HepG2 (cell line): ENCODE measurements around the gene CD81. TPM values are rescaled to one million over a fixed set of nuclear protein-coding genes. Genes with fewer than 3 reads are reported as not detected.

ENCODE experiments used
- ATAC-seq: fragments of 200-7000 bp; cut with Tn5 transposase; 3 replicates; pipeline ENCODE4 v1.9.1; 2020; ENCODE audit warnings: mild to moderate bottlenecking, moderate library complexity
- BruUV-seq: library from RNA; stranded (reverse); fragments of 400-500 nt; replicated peaks from 2 replicates; lab custom pipeline; 2021; lab: Mats Ljungman, UMichigan
- CTCF ChIA-PET: fragments of 300-600 bp; formaldehyde crosslinking; extraction: SDS; loops from one replicate; lab custom pipeline; 2021; ENCODE audit warnings: low total read pairs, inconsistent platforms, low intra/inter-chr PET ratio; lab: Yijun Ruan, JAX
- POLR2A ChIA-PET: fragments of 350-600 bp; sonication (Branson Sonifier 250); formaldehyde crosslinking; loops from one replicate; lab custom pipeline; 2020; ENCODE audit warnings: antibody characterized with exemption, inconsistent platforms; lab: Yijun Ruan, JAX
- DNase-seq: peaks from one replicate; pipeline ENCODE4 v3.0.0-alpha.2; 2015; ENCODE audit warnings: low spot score
- FAIRE-seq: peaks from 3 replicates; lab custom pipeline; 2011; peaks lifted over from hg19 to GRCh38; lab: Jason Lieb, UNC
- H2AFZ ChIP-seq: one replicate; pipeline ENCODE4 v1.6.1; 2011; ENCODE audit warnings: low read length, inconsistent platforms
- H3K27ac ChIP-seq: fragments of 300-600 bp; 3 replicates; pipeline ENCODE4 v1.8.0; 2011; ENCODE audit warnings: mixed run types, mild to moderate bottlenecking, mixed read lengths, low read length, inconsistent platforms; ENCODE audit not compliant: insufficient read depth; ENCODE audit errors: extremely low read length
- H3K27me3 ChIP-seq, 2 experiments: fragments of 200-600 bp in 1 of 2; 2 replicates in 1 of 2; 3 replicates in 1 of 2; pipeline versions ENCODE4 v1.6.0 to v1.8.0; 2011; ENCODE audit warnings: low read length in 2 of 2, mild to moderate bottlenecking in 2 of 2, moderate library complexity in 2 of 2, inconsistent platforms in 1 of 2; ENCODE audit not compliant: insufficient read depth in 2 of 2, control insufficient read depth in 1 of 2
- H3K36me3 ChIP-seq, 2 experiments: fragments of 200-600 bp in 1 of 2; replicated peaks in 1 of 2; 2 replicates in 1 of 2; 3 replicates in 1 of 2; pipeline versions ENCODE4 v1.5.1 to v1.8.0; 2011; ENCODE audit warnings: low read length in 2 of 2, inconsistent platforms in 1 of 2; ENCODE audit not compliant: insufficient read depth in 2 of 2, control insufficient read depth in 1 of 2
- H3K4me1 ChIP-seq: 2 replicates; pipeline ENCODE4 v1.5.1; 2012; ENCODE audit warnings: low read length, inconsistent platforms; ENCODE audit not compliant: insufficient read depth
- H3K4me2 ChIP-seq: 2 replicates; pipeline ENCODE4 v1.6.0; 2011; ENCODE audit warnings: low read depth, low read length, inconsistent platforms
- H3K4me3 ChIP-seq, 3 experiments: fragments of 200-600 bp in 1 of 3; sonication (generic), shearing (Covaris generic) in 1 of 3; replicated peaks in 1 of 3; 2 replicates each; pipeline ENCODE4 v1.5.1; 2011 to 2016; ENCODE audit warnings: low read length in 3 of 3, inconsistent platforms in 2 of 3, low read depth in 2 of 3, mild to moderate bottlenecking in 2 of 3, control low read depth in 1 of 3, mixed read lengths in 1 of 3; ENCODE audit not compliant: insufficient read depth in 1 of 3
- H3K79me2 ChIP-seq: one replicate; pipeline ENCODE4 v1.6.1; 2011; ENCODE audit warnings: low read length, inconsistent platforms; ENCODE audit not compliant: insufficient read depth
- H3K9ac ChIP-seq: 2 replicates; pipeline ENCODE4 v1.6.0; 2011; ENCODE audit warnings: mild to moderate bottlenecking, low read depth, low read length, inconsistent platforms; ENCODE audit not compliant: insufficient read depth
- H3K9me3 ChIP-seq: 2 replicates; pipeline ENCODE4 v1.5.1; 2012; ENCODE audit warnings: mild to moderate bottlenecking, low read length
- H4K20me1 ChIP-seq: 2 replicates; pipeline ENCODE4 v1.6.0; 2011; ENCODE audit warnings: inconsistent platforms, mild to moderate bottlenecking, low read length, moderate library complexity; ENCODE audit not compliant: insufficient read depth
- KLF12 ChIP-seq: sonication (generic); formaldehyde crosslinking; IDR thresholded peaks from 2 replicates; pipeline ENCODE4 v1.4.0; 2020; ENCODE audit warnings: missing genetic modification reagents, borderline replicate concordance
- SAFB2 ChIP-seq: sonication (generic); formaldehyde crosslinking; IDR thresholded peaks from 2 replicates; pipeline ENCODE4 v1.5.1; 2020; ENCODE audit warnings: missing genetic modification reagents, low read depth, mild to moderate bottlenecking, borderline replicate concordance
- ZNF256 ChIP-seq: sonication (generic); formaldehyde crosslinking; conservative IDR thresholded peaks from 2 replicates; pipeline ENCODE4 v1.4.0; 2020; ENCODE audit warnings: missing genetic modification reagents
- WGBS: methylation state at CpG from one replicate; pipeline ENCODE4 v1.1.6; 2017; ENCODE audit warnings: low lambda C conversion rate; 5-methylcytosine and 5-hydroxymethylcytosine counted together
- in situ Hi-C: cut with HindIII; loops from 2 replicates; pipeline ENCODE4 v1.10.0; 2017; ENCODE audit warnings: low pct_unique_long_range_greater_than_20kb; ENCODE audit not compliant: extremely low pct_ligation_motif_present
- intact Hi-C: fragments of 100-400 bp; cut with micrococcal nuclease; formaldehyde crosslinking; loops from one replicate; pipeline ENCODE4 v1.10.0; 2022; ENCODE audit not compliant: unreplicated experiment
- polyA plus RNA-seq, 8 experiments: library from polyadenylated mRNA; depleted of rRNA in 3 of 8; stranded (reverse) in 7 of 8; unstranded in 1 of 8; fragments of >200 nt; fragmentation: Illumina TruSeq in 4 of 8; extraction: Trizol in 4 of 8; gene quantifications; 2 replicates each; pipeline versions ENCODE4 v1.2.1 to v1.2.3, GENCODE V29; 2011 to 2016; ENCODE audit warnings: low read depth in 4 of 8, missing spikeins in 1 of 8, mixed read lengths in 1 of 8; ENCODE audit not compliant: insufficient read depth in 1 of 8
- total RNA-seq, 5 experiments: library from RNA; depleted of rRNA; stranded (reverse); fragments of >200 nt; fragmentation: Illumina TruSeq; extraction: Trizol; gene quantifications; 2 replicates each; pipeline ENCODE4 v1.2.3, GENCODE V29; 2016; ENCODE audit warnings: low read depth in 1 of 5
- TF ChIP-seq, protein P1 (sequence below): sonication (generic); formaldehyde crosslinking; conservative IDR thresholded peaks from 2 replicates; pipeline ENCODE4 v1.5.0; 2020; ENCODE audit warnings: missing genetic modification reagents

Gene CD81
- total and polyA plus RNA-seq, 2 of the 13 experiments (the other 11 are each of a cell fraction or from before 2014, with no cell fraction given), result not detected

DNA sequence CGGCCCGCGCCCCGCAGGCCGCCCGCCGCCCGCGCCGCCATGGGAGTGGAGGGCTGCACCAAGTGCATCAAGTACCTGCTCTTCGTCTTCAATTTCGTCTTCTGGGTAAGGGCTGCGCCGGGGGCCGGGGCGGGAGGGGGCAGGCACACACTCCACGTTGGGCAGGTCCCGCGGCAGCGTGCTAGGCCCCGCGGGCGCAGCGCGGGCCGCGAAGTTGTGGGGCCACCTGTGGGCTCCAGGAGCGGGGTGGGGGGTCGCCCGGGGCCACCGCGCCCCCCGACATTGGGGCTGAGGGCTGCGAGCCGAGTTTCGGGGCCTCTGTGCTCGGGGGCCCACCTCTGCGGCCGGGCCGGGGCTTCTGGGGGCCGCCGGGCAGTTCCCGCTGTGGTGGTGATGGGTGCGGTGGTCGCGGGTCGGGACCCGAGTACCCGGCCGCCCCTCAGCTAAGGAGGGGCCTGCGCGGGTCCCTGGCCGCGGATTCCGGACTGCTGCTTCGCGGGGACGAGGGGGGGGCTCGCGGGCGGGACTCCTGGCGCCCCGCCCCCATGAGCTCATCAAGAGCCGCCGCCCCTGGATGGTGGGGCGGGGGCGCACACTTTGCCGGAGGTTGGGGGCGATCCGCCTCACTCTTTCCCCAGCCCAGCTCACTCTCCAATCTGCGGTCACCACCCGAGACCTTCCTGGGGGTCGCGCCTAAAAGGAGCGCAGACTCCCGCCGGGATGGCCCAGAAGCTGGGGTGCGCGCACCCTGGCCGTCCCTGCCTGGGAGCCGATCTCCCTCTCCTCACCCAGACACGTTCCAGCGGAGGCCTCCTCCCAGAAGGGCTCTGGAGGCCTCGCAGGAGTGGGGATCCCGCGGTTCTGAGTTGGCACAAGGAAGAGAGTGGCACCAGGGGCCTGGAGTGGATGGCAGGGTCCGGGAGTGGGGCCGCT, 667 bp downstream of the CD81 start:
- Histone ChIP-seq H2AFZ (no peak overlapping the region), H3K79me2 (no peaks in the 10 kb centered on the region), H4K20me1 (no peaks in the 10 kb centered on the region), H3K9me3 (no peaks in the 10 kb centered on the region), H3K27ac (no peak overlapping the region)
- CTCF ChIA-PET, result no interaction called here
- DNase-seq (no peak), ATAC-seq (no peak)
- BruUV-seq, result no TSS peak
- intact Hi-C loops, result no loop called here
- TF ChIP-seq, protein P1, sequence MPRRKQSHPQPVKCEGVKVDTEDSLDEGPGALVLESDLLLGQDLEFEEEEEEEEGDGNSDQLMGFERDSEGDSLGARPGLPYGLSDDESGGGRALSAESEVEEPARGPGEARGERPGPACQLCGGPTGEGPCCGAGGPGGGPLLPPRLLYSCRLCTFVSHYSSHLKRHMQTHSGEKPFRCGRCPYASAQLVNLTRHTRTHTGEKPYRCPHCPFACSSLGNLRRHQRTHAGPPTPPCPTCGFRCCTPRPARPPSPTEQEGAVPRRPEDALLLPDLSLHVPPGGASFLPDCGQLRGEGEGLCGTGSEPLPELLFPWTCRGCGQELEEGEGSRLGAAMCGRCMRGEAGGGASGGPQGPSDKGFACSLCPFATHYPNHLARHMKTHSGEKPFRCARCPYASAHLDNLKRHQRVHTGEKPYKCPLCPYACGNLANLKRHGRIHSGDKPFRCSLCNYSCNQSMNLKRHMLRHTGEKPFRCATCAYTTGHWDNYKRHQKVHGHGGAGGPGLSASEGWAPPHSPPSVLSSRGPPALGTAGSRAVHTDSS, result no peak
- TF ChIP-seq ZNF256 (CRISPR knock-in tag) (no peak), SAFB2 (CRISPR knock-in tag) (no peak), KLF12 (CRISPR knock-in tag) (no peak)
- TF ChIP-seq, all 625 proteins: peak for 0
- Histone ChIP-seq H3K4me2 (no peak overlapping the region), H3K36me3 (no peaks in the 10 kb centered on the region), H3K27me3 (peaks cover 9 to 77% of the 10 kb centered on the region in 2 experiments), H3K4me3 (no peak overlapping the region), H3K4me1 (peaks cover 7% of the 10 kb centered on the region; the same call in 1 of the 2 replicates), H3K9ac (no peak overlapping the region)
- FAIRE-seq, result no peak
- in situ Hi-C loops, result no loop called here
- POLR2A ChIA-PET, result no interaction called here
- WGBS, result 60% methylated on average over 31 of the region's 88 CpGs
